Sigmoid colon (tissue), 7 donors: ENCODE results near the gene ATP5IF1. TPM values are rescaled to one million over a fixed set of nuclear protein-coding genes. Genes with fewer than 3 reads are reported as not detected.

Experiments
- DNase-seq: peaks from one replicate; pipeline ENCODE4 v3.0.0-alpha.2; 2019
- H3K27ac ChIP-seq, 4 donors: fragments of 200-600 bp; sonication (generic); one replicate each; pipeline ENCODE4 v1.5.1; 2016 to 2019; ENCODE audit warnings: mild to moderate bottlenecking in 1 of 4
- H3K27me3 ChIP-seq, 3 donors: fragments of 200-600 bp; sonication (generic); one replicate each; pipeline ENCODE4 v1.5.1; 2019; ENCODE audit warnings: mild to moderate bottlenecking in 1 of 3
- H3K36me3 ChIP-seq, 4 donors: fragments of 200-600 bp; sonication (generic); one replicate each; pipeline ENCODE4 v1.5.1; 2016 to 2019
- H3K4me1 ChIP-seq, 4 donors: fragments of 200-600 bp; sonication (generic); one replicate each; pipeline ENCODE4 v1.5.1; 2017 to 2019
- H3K4me3 ChIP-seq, 4 donors: fragments of 200-600 bp; sonication (generic); one replicate each; pipeline ENCODE4 v1.5.1; 2017 to 2019; ENCODE audit warnings: mild to moderate bottlenecking in 2 of 4, moderate library complexity in 1 of 4
- H3K9me3 ChIP-seq, 4 donors: fragments of 200-600 bp in 3 of 4; sonication (generic) in 3 of 4; one replicate each; pipeline versions ENCODE4 v1.5.1 to v1.6.1; 2013 to 2019
- CTCF ChIP-seq, 4 experiments: fragments of 450-650 bp in 3 of 4; fragments of 200-600 bp in 1 of 4; IDR thresholded peaks; one replicate each; pipeline ENCODE4 v1.5.1; 2016 to 2019; ENCODE audit warnings: antibody characterized with exemption in 4 of 4, mild to moderate bottlenecking in 3 of 4, moderate library complexity in 2 of 4
- EP300 ChIP-seq, 4 donors: sonication (generic); formaldehyde crosslinking; IDR thresholded peaks; one replicate each; pipeline ENCODE4 v1.6.1; 2017; ENCODE audit warnings: antibody characterized with exemption in 4 of 4
- POLR2A ChIP-seq, 2 donors: fragments of 450-650 bp; IDR thresholded peaks; one replicate each; pipeline ENCODE4 v1.6.1; 2016; ENCODE audit warnings: antibody characterized with exemption in 2 of 2, mild to moderate bottlenecking in 2 of 2, moderate library complexity in 2 of 2
- POLR2AphosphoS5 ChIP-seq, 4 donors: sonication (generic); formaldehyde crosslinking; IDR thresholded peaks; one replicate each; pipeline ENCODE4 v1.6.1; 2017; ENCODE audit warnings: antibody characterized with exemption in 4 of 4
- WGBS, 2 donors: extraction: QIAGEN DNeasy Blood & Tissue Kit; methylation state at CpG; one replicate each; pipeline ENCODE4 v1.1.7; 2013; 5-methylcytosine and 5-hydroxymethylcytosine counted together
- intact Hi-C: fragments of 100-400 bp; cut with DNase I; formaldehyde crosslinking; loops from one replicate; pipeline ENCODE4 v1.15.1; 2023
- polyA plus RNA-seq, 3 donors: library from polyadenylated mRNA; stranded (reverse); fragments of 200-250 nt; gene quantifications; one replicate each; pipeline ENCODE4 v1.2.3, GENCODE V29; 2013
- total RNA-seq, 4 donors: library from RNA; depleted of rRNA; stranded (reverse); fragments of >200 nt; gene quantifications; one replicate each; pipeline ENCODE4 v1.1.0, GENCODE V29; 2016
- donor health status: healthy with polysubstance abuse.
- donor health status: Bipolar disorder and iron deficiency.
- donor health status: healthy.

ATP5IF1 gene
- total and polyA plus RNA-seq, 7 donors, result 167 to 1,120 (median 260) TPM

GRCh38 chr1:28209700-28210099 lies 26.2 kb upstream of the ATP5IF1 start:
- TF ChIP-seq EP300 (IDR thresholded peaks at IDR 0.05) (no peak), CTCF (IDR thresholded peaks at IDR 0.05) (no peak), POLR2AphosphoS5 (IDR thresholded peaks at IDR 0.05) (no peak), POLR2A (IDR thresholded peaks at IDR 0.05) (no peak)
- Histone ChIP-seq H3K4me1 (peaks cover 0 to 6% (median 0%) of the 10 kb centered on the region in 4 donors), H3K9me3 (no peaks in the 10 kb centered on the region), H3K4me3 (no peak overlapping the region), H3K36me3 (peaks cover 6 to 81% (median 26%) of the 10 kb centered on the region in 4 donors), H3K27me3 (no peaks in the 10 kb centered on the region), H3K27ac (no peak overlapping the region)
- 73 to 77% methylated on average over 1 of the region's 1 CpG for WGBS, 2 donors
- intact Hi-C loops, result loop anchor here (2.0 kb wide), 1 partner anchor 119 kb away; no protein-coding TSS in a partner anchor
- DNase-seq, result no peak

- H3K4me3 ChIP-seq, result no peak overlapping the region
- intact Hi-C loops, result no loop called here
- H3K36me3 ChIP-seq, result peaks cover 0 to 49% (median 12%) of the 10 kb centered on the region in 4 donors
- WGBS, 2 donors, result 53 to 86% methylated on average over 2 of the region's 2 CpGs
- TF ChIP-seq EP300 (IDR thresholded peaks at IDR 0.05) (no peak), POLR2AphosphoS5 (IDR thresholded peaks at IDR 0.05) (no peak), POLR2A (IDR thresholded peaks at IDR 0.05) (no peak), CTCF (IDR thresholded peaks at IDR 0.05) (no peak)
- no peaks in the 10 kb centered on the region for H3K27me3 ChIP-seq
- H3K9me3 ChIP-seq, result no peaks in the 10 kb centered on the region
- H3K4me1 ChIP-seq, result peaks cover 0 to 6% (median 0%) of the 10 kb centered on the region in 4 donors
- DNase-seq, result no peak
- no peak overlapping the region for H3K27ac ChIP-seq
These were observed 22.6 kb upstream of the ATP5IF1 start for GRCh38 chr1:28213315-28213714.

GRCh38 chr1:28229089-28229488 lies 6.8 kb upstream of the ATP5IF1 start:
- Histone ChIP-seq H3K4me1 (peaks cover 0 to 30% (median 26%) of the 10 kb centered on the region in 4 donors), H3K27me3 (no peaks in the 10 kb centered on the region), H3K36me3 (peaks cover 0 to 56% (median 30%) of the 10 kb centered on the region in 4 donors), H3K27ac (no peak overlapping the region), H3K4me3 (no peak overlapping the region), H3K9me3 (no peaks in the 10 kb centered on the region)
- intact Hi-C loops, result no loop called here
- no peak for DNase-seq
- TF ChIP-seq EP300 (IDR thresholded peaks at IDR 0.05), result no peak
- no peak for TF ChIP-seq POLR2A (IDR thresholded peaks at IDR 0.05)
- TF ChIP-seq POLR2AphosphoS5 (IDR thresholded peaks at IDR 0.05), result no peak
- TF ChIP-seq CTCF (IDR thresholded peaks at IDR 0.05), result no peak

GRCh38 chr1:28229996-28230395 lies 5.9 kb upstream of the ATP5IF1 start:
- no peaks in the 10 kb centered on the region for H3K27me3 ChIP-seq
- H3K4me3 ChIP-seq, result no peak overlapping the region
- H3K4me1 ChIP-seq, result peaks cover 0 to 30% (median 26%) of the 10 kb centered on the region in 4 donors
- peaks cover 0 to 48% (median 23%) of the 10 kb centered on the region in 4 donors for H3K36me3 ChIP-seq
- H3K9me3 ChIP-seq, result no peaks in the 10 kb centered on the region
- intact Hi-C loops, result loop anchor here (5.0 to 10.0 kb wide), 3 partner anchors 143 to 355 kb away; partner anchors contain the start of genes EYA3 and RCC1
- WGBS, 2 donors, result 86 to 89% methylated on average over 2 of the region's 2 CpGs
- no peak for DNase-seq
- H3K27ac ChIP-seq, result no peak overlapping the region
- TF ChIP-seq POLR2AphosphoS5 (IDR thresholded peaks at IDR 0.05) (no peak), CTCF (IDR thresholded peaks at IDR 0.05) (no peak), EP300 (IDR thresholded peaks at IDR 0.05) (no peak), POLR2A (IDR thresholded peaks at IDR 0.05) (no peak)
